ENCODE measurements around the gene CHST10. TPM values are rescaled to one million over a fixed set of nuclear protein-coding genes. Genes with fewer than 3 reads are reported as not detected.

Gene CHST10
- total and polyA plus RNA-seq, 10 donors, result 4.0 to 9.7 (median 6.2) TPM

GRCh38 chr2:100451734-100452133, 34.3 kb upstream of the CHST10 start:
- Histone ChIP-seq H3K36me3 (no peaks in the 10 kb centered on the region), H3K4me1 (no peaks in the 10 kb centered on the region), H3K27ac (no peak overlapping the region), H3K27me3 (replicated peaks in 1 of 7) (peaks cover 0 to 4% (median 0%) of the 10 kb centered on the region in 7 donors), H3K9me3 (peaks cover 0 to 23% (median 14%) of the 10 kb centered on the region in 8 donors), H3K4me3 (no peak overlapping the region)
- no peak for TF ChIP-seq CTCF (IDR thresholded peaks at IDR 0.05 in 8 of 11, conservative IDR thresholded peaks at IDR 0.05 in 3 of 11)
- no peak for TF ChIP-seq POLR2A (IDR thresholded peaks at IDR 0.05)
- TF ChIP-seq POLR2AphosphoS5 (IDR thresholded peaks at IDR 0.05), result no peak
- no peak for DNase-seq
- intact Hi-C loops (cut with DNase I; ENCODE audit: low total_unique reads), result no loop called here

GRCh38 chr2:100451092-100451491, 33.6 kb upstream of the CHST10 start:
- H3K27ac ChIP-seq, result no peak overlapping the region
- H3K4me3 ChIP-seq, result no peak overlapping the region
- WGBS, 5 donors, result 82 to 90% (median 85%) methylated on average over 5 of the region's 5 CpGs
- H3K27me3 ChIP-seq (replicated peaks in 1 of 7), result peaks cover 0 to 4% (median 0%) of the 10 kb centered on the region in 7 donors
- TF ChIP-seq CTCF (IDR thresholded peaks at IDR 0.05 in 8 of 11, conservative IDR thresholded peaks at IDR 0.05 in 3 of 11) (no peak), POLR2AphosphoS5 (IDR thresholded peaks at IDR 0.05) (no peak)
- H3K4me1 ChIP-seq, result no peaks in the 10 kb centered on the region
- no peak for DNase-seq
- peaks cover 0 to 16% (median 7%) of the 10 kb centered on the region in 8 donors for H3K9me3 ChIP-seq
- intact Hi-C loops (cut with DNase I; ENCODE audit: low total_unique reads), result no loop called here
- no peaks in the 10 kb centered on the region for H3K36me3 ChIP-seq

- Histone ChIP-seq H3K4me3 (no peak overlapping the region), H3K27me3 (replicated peaks in 1 of 7) (no peaks in the 10 kb centered on the region), H3K27ac (no peak overlapping the region), H3K4me1 (no peaks in the 10 kb centered on the region), H3K9me3 (peaks cover 0 to 12% (median 0%) of the 10 kb centered on the region in 8 donors), H3K36me3 (no peaks in the 10 kb centered on the region)
- TF ChIP-seq POLR2A (IDR thresholded peaks at IDR 0.05), result no peak
- no peak for TF ChIP-seq POLR2AphosphoS5 (IDR thresholded peaks at IDR 0.05)
- no peak for TF ChIP-seq CTCF (IDR thresholded peaks at IDR 0.05 in 8 of 11, conservative IDR thresholded peaks at IDR 0.05 in 3 of 11)
- intact Hi-C loops (cut with DNase I; ENCODE audit: low total_unique reads), result no loop called here
- WGBS, 5 donors, result 80 to 84% (median 83%) methylated on average over 2 of the region's 2 CpGs
- DNase-seq, result no peak
Measured at GRCh38 chr2:100446696-100447095, 29.2 kb upstream of the CHST10 start.

- H3K27ac ChIP-seq, result no peak overlapping the region
- TF ChIP-seq CTCF (IDR thresholded peaks at IDR 0.05 in 8 of 11, conservative IDR thresholded peaks at IDR 0.05 in 3 of 11) (no peak), POLR2AphosphoS5 (IDR thresholded peaks at IDR 0.05) (no peak), POLR2A (IDR thresholded peaks at IDR 0.05) (no peak)
- H3K36me3 ChIP-seq, result no peaks in the 10 kb centered on the region
- H3K4me1 ChIP-seq, result no peaks in the 10 kb centered on the region
- intact Hi-C loops (cut with DNase I; ENCODE audit: low total_unique reads), result no loop called here
- H3K4me3 ChIP-seq, result no peak overlapping the region
- no peak for DNase-seq
- WGBS, 5 donors, result 70 to 83% (median 79%) methylated on average over 8 of the region's 8 CpGs
- H3K9me3 ChIP-seq, result no peaks in the 10 kb centered on the region
- H3K27me3 ChIP-seq (replicated peaks in 1 of 7), result peaks cover 0 to 6% (median 0%) of the 10 kb centered on the region in 7 donors
Measured at GRCh38 chr2:100437751-100438150, 20.3 kb upstream of the CHST10 start.

Measured in spleen (tissue), 11 donors.